LNCAP (cell line): ENCODE results near the gene RTBDN.

ENCODE experiments used
- TF ChIP-seq, protein P1 (sequence below): fragments of 450-650 bp; IDR thresholded peaks from 2 replicates; pipeline ENCODE4 v1.5.1; 2017; ENCODE audit warnings: mild to moderate bottlenecking

RTBDN gene

GRCh38 chr19:12834566-12834943 lies at the start of gene RTBDN:
Gene RTBDN, minus strand, starts transcription at chr19:12834579. Its CDS starts 4,600 bp downstream, at chr19:12829979.
- TF ChIP-seq, protein P1, sequence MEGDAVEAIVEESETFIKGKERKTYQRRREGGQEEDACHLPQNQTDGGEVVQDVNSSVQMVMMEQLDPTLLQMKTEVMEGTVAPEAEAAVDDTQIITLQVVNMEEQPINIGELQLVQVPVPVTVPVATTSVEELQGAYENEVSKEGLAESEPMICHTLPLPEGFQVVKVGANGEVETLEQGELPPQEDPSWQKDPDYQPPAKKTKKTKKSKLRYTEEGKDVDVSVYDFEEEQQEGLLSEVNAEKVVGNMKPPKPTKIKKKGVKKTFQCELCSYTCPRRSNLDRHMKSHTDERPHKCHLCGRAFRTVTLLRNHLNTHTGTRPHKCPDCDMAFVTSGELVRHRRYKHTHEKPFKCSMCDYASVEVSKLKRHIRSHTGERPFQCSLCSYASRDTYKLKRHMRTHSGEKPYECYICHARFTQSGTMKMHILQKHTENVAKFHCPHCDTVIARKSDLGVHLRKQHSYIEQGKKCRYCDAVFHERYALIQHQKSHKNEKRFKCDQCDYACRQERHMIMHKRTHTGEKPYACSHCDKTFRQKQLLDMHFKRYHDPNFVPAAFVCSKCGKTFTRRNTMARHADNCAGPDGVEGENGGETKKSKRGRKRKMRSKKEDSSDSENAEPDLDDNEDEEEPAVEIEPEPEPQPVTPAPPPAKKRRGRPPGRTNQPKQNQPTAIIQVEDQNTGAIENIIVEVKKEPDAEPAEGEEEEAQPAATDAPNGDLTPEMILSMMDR: no peak

- TF ChIP-seq, protein P1: no peak
Observed at GRCh38 chr19:12882589-12882988, 48.2 kb upstream of the RTBDN start.

GRCh38 chr19:12881172-12881808 lies 46.9 kb upstream of the RTBDN start, which contains the start of gene DNASE2:
Gene DNASE2, minus strand, starts transcription at chr19:12881449. Its CDS starts 74 bp downstream, at chr19:12881375.
- TF ChIP-seq, protein P1: no peak

GRCh38 chr19:12880551-12881171 lies 46.3 kb upstream of the RTBDN start:
- TF ChIP-seq, protein P1: no peak

GRCh38 chr19:12875086-12875485 lies 40.7 kb upstream of the RTBDN start:
- TF ChIP-seq, protein P1: no peak

DNA sequence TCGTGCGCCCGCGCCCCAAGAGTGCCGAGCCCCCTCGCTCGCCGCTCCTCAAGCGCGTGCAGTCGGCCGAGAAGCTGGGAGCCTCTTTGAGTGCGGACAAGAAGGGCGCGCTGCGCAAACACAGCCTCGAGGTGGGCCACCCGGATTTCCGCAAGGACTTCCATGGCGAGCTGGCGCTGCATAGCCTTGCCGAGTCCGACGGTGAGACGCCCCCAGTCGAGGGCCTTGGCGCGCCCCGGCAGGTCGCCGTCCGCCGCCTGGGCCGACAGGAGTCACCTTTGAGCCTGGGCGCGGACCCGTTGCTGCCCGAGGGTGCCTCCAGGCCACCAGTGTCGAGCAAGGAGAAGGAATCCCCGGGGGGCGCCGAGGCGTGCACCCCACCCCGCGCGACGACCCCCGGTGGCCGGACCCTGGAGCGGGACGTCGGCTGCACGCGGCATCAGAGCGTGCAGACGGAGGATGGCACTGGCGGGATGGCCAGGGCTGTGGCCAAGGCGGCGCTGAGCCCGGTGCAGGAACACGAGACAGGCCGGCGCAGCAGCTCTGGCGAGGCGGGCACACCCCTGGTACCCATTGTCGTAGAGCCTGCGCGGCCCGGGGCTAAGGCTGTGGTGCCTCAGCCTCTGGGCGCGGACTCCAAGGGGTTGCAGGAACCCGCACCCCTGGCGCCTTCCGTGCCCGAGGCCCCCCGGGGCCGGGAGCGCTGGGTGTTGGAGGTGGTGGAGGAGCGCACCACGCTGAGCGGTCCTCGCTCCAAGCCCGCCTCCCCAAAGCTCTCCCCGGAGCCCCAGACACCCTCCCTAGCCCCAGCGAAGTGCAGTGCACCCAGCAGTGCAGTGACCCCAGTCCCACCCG lies 39.7 kb upstream of the RTBDN start:
- TF ChIP-seq, protein P1: no peak
